ENCODE data around the gene MICALL2.

GRCh38 chr7:1461646-1462375 is 2.5 kb upstream of the MICALL2 start:
- no peak for TF ChIP-seq ZBTB33 (IDR thresholded peaks at IDR 0.05)
- no peak for TF ChIP-seq RAD21 (IDR thresholded peaks at IDR 0.05)
- TF ChIP-seq, protein P1, sequence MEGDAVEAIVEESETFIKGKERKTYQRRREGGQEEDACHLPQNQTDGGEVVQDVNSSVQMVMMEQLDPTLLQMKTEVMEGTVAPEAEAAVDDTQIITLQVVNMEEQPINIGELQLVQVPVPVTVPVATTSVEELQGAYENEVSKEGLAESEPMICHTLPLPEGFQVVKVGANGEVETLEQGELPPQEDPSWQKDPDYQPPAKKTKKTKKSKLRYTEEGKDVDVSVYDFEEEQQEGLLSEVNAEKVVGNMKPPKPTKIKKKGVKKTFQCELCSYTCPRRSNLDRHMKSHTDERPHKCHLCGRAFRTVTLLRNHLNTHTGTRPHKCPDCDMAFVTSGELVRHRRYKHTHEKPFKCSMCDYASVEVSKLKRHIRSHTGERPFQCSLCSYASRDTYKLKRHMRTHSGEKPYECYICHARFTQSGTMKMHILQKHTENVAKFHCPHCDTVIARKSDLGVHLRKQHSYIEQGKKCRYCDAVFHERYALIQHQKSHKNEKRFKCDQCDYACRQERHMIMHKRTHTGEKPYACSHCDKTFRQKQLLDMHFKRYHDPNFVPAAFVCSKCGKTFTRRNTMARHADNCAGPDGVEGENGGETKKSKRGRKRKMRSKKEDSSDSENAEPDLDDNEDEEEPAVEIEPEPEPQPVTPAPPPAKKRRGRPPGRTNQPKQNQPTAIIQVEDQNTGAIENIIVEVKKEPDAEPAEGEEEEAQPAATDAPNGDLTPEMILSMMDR (IDR thresholded peaks at IDR 0.05; ENCODE audit: low read depth, low read length, missing input control): no peak
- TF ChIP-seq, protein P2, sequence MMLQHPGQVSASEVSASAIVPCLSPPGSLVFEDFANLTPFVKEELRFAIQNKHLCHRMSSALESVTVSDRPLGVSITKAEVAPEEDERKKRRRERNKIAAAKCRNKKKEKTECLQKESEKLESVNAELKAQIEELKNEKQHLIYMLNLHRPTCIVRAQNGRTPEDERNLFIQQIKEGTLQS (IDR thresholded peaks at IDR 0.05): no peak
- TF ChIP-seq RXRA (IDR thresholded peaks at IDR 0.05): no peak
- TF ChIP-seq NR2F2 (IDR thresholded peaks at IDR 0.05): peak; percentile 24
- no peak for TF ChIP-seq JUND (IDR thresholded peaks at IDR 0.05)
- TF ChIP-seq, protein P3, sequence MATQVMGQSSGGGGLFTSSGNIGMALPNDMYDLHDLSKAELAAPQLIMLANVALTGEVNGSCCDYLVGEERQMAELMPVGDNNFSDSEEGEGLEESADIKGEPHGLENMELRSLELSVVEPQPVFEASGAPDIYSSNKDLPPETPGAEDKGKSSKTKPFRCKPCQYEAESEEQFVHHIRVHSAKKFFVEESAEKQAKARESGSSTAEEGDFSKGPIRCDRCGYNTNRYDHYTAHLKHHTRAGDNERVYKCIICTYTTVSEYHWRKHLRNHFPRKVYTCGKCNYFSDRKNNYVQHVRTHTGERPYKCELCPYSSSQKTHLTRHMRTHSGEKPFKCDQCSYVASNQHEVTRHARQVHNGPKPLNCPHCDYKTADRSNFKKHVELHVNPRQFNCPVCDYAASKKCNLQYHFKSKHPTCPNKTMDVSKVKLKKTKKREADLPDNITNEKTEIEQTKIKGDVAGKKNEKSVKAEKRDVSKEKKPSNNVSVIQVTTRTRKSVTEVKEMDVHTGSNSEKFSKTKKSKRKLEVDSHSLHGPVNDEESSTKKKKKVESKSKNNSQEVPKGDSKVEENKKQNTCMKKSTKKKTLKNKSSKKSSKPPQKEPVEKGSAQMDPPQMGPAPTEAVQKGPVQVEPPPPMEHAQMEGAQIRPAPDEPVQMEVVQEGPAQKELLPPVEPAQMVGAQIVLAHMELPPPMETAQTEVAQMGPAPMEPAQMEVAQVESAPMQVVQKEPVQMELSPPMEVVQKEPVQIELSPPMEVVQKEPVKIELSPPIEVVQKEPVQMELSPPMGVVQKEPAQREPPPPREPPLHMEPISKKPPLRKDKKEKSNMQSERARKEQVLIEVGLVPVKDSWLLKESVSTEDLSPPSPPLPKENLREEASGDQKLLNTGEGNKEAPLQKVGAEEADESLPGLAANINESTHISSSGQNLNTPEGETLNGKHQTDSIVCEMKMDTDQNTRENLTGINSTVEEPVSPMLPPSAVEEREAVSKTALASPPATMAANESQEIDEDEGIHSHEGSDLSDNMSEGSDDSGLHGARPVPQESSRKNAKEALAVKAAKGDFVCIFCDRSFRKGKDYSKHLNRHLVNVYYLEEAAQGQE (IDR thresholded peaks at IDR 0.05): no peak
- TF ChIP-seq SP1 (IDR thresholded peaks at IDR 0.05): no peak

Data from liver (tissue), 3 donors.